PC-3 (cell line): ENCODE results near the gene JARID2.

Source experiments
- EZH2phosphoT487 ChIP-seq: fragments of 300-600 bp; sonication (generic); IDR thresholded peaks from 2 replicates; pipeline ENCODE4 v1.6.1; 2018; ENCODE audit warnings: mild to moderate bottlenecking, antibody characterized with exemption, low read length, borderline replicate concordance
- TF ChIP-seq, protein P1 (sequence below): fragments of 300-600 bp; sonication (generic); conservative IDR thresholded peaks from 2 replicates; pipeline ENCODE4 v1.5.1; 2017; ENCODE audit warnings: antibody characterized with exemption, low read depth, mild to moderate bottlenecking, low read length

DNA sequence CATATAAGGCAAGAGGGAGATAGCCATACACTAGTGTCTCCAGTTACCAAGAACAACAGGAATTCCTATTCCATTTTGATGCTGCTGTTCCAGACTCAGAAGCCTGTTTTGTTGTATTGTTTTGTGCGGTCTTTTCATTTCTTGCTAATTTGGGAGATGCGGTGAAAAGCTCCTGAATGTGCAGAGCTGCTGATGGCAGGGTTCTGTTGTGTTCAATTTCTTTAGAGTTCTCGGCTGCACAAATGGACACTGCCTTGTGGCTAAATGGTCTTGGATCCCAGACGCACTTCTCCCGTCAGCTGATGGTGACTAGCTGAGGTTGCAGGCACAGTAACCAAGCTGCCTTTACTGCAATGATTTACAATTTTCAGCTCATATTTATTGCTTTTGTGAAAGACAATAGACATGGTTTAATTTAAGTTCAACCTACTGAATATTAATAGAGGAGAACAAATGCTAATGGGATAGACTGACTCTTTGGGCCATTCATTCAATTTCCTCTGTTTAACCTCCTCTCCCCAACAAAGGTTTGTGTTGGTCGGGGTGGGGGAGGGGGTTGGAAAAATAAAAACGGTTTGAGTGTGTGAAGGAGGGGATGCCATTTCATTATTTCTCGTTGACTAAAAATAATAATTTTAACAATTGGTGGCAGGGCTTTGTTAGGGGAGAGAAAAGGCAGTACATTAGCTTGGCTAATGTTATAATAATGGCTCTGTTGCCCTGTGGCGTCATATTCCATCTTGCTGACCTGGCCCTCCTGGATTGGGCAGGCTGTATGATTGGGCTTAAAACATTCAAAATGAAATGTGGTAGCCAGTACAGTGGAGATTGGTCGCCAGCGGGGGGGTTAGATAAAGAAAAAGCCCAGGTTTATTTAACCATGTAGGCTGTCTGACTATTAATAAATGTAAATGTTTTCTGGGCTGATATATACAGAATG lies 159.5 kb downstream of the JARID2 start:
- TF ChIP-seq, protein P1, sequence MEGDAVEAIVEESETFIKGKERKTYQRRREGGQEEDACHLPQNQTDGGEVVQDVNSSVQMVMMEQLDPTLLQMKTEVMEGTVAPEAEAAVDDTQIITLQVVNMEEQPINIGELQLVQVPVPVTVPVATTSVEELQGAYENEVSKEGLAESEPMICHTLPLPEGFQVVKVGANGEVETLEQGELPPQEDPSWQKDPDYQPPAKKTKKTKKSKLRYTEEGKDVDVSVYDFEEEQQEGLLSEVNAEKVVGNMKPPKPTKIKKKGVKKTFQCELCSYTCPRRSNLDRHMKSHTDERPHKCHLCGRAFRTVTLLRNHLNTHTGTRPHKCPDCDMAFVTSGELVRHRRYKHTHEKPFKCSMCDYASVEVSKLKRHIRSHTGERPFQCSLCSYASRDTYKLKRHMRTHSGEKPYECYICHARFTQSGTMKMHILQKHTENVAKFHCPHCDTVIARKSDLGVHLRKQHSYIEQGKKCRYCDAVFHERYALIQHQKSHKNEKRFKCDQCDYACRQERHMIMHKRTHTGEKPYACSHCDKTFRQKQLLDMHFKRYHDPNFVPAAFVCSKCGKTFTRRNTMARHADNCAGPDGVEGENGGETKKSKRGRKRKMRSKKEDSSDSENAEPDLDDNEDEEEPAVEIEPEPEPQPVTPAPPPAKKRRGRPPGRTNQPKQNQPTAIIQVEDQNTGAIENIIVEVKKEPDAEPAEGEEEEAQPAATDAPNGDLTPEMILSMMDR = no peak
- TF ChIP-seq EZH2phosphoT487 = no peak
